HG03066 (cell line): Measurements from ENCODE around the gene HOXC11.

Experiments used
- ATAC-seq: cut with Tn5 transposase; IDR thresholded peaks from one replicate; pipeline ENCODE4 v1.9.1; 2021; ENCODE audit warnings: low read depth; ENCODE audit not compliant: unreplicated experiment

HOXC11 gene

GRCh38 chr12:53983568-53983949 is 10.6 kb downstream of the HOXC11 start:
- no peak for ATAC-seq

GRCh38 chr12:53983950-53984572 is 11.1 kb downstream of the HOXC11 start:
- ATAC-seq: no peak

- peak; percentile 61 for ATAC-seq
Observed at GRCh38 chr12:53984901-53985691, 12.2 kb downstream of the HOXC11 start, which contains the start of gene HOXC10. HOXC10 (plus strand) TSS chr12:53985146; CDS start chr12:53985260, 114 bp downstream.

- no peak for ATAC-seq
Observed at GRCh38 chr12:53985692-53985993, 12.7 kb downstream of the HOXC11 start.

GRCh38 chr12:53985994-53986685 is 13.2 kb downstream of the HOXC11 start:
- no peak for ATAC-seq

GRCh38 chr12:53986686-53987483 is 14.0 kb downstream of the HOXC11 start:
- no peak for ATAC-seq

GRCh38 chr12:53987787-53988230 is 14.9 kb downstream of the HOXC11 start:
- ATAC-seq: no peak

- ATAC-seq: no peak
Observed at GRCh38 chr12:53988541-53989226, 15.8 kb downstream of the HOXC11 start.

GRCh38 chr12:53989227-53990113 is 16.5 kb downstream of the HOXC11 start:
- no peak for ATAC-seq

GRCh38 chr12:53990311-53991076 is 17.6 kb downstream of the HOXC11 start:
- ATAC-seq: no peak

- no peak for ATAC-seq
Observed at GRCh38 chr12:53991077-53991460, 18.1 kb downstream of the HOXC11 start.

- ATAC-seq: no peak
Observed at GRCh38 chr12:53992377-53992889, 19.5 kb downstream of the HOXC11 start.

GRCh38 chr12:53993162-53994008 is 20.5 kb downstream of the HOXC11 start:
- ATAC-seq: no peak

- no peak for ATAC-seq
Observed at GRCh38 chr12:53994009-53994263, 21.0 kb downstream of the HOXC11 start.

- no peak for ATAC-seq
Observed at GRCh38 chr12:53994264-53995001, 21.5 kb downstream of the HOXC11 start.

GRCh38 chr12:53995002-53995377 is 22.1 kb downstream of the HOXC11 start:
- no peak for ATAC-seq
